T-helper 22 cell (primary cell): ENCODE measurements around the gene IGFL3.
"Not testable (repeated sequence)": the region's sequence is repeated elsewhere in the genome, so short reads cannot be mapped to it uniquely, and the experiment has no call there.

ENCODE experiments used
- DNase-seq: peaks from one replicate; pipeline ENCODE4 v3.0.0-alpha.2; 2020; ENCODE audit warnings: low read depth

The IGFL3 gene

DNA sequence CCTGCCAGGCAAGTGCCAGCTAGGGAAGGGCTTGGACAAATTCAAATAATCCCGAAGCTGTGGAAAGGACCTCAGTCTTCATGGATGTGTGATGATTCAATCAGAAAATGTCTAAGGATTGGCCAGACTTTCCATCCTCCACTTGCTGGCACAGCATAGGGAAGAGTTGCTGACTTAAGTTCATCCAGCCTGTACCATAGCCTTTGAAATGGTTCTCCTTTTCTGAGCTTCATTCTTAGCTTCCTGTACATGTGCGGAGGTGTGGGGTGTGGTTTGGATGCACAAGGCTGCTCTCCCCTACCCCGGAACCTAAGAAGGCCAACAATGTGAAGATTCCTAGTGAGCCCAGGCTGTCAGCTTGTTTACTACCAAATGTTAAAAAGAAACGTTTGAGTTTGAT lies 959 bp upstream of the IGFL3 start:
- no peak for DNase-seq

DNA sequence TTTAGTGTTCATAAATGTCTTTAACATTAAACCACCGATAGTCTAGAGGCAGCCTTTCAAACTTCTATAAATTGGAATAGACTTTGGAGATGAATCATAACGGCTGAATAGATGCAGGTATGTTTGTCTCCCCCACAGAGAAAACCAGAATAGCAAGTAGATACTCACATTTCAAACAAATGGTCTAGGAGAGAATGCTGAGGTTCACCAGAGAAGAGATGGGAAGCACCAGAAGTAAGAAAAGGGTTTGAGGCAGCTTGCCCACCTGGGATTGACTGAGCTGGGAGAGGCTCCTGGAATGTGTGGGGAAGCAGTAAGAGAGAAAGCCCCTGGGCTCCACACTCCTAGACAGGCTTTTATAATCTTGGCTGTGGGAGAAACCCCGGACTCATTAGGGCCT lies 6.4 kb downstream of the IGFL3 start:
- no peak for DNase-seq

GRCh38 chr19:46116121-46116520 lies 8.4 kb downstream of the IGFL3 start:
- DNase-seq, result no peak

DNA sequence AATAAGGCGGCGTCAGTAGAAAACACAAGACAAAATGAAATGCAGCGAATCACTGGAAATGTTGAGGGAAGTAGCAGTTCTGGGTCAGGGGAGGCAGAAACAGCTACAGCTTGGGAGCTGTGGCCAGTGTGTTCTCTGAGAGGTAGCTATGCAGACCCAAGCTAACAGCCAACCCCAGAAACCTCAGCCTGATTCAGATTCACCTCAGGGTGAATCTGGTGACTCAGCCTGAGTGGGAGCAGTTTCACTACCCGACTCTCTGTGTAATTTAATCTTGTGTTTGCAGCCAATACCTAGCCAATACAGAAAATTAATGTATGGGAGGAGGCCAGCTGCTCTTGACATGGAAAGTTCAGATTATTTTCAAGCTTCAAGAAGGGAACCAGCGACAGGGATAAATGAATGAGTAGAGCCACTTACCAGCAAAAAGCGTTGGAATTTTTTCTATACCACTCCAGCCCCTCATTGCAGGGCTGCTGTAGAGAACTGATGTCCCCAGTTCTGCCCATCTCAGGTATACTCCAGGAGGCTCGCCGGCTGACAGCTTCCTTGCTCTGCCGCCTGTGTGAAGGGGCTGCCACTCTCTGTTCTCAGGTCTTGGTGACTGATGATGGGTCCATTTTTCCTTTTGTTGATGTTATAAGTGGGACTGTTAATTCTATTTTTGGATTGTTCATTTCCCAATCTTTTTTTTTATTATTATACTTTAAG lies 8.9 kb downstream of the IGFL3 start:
- DNase-seq, result no peak

DNA sequence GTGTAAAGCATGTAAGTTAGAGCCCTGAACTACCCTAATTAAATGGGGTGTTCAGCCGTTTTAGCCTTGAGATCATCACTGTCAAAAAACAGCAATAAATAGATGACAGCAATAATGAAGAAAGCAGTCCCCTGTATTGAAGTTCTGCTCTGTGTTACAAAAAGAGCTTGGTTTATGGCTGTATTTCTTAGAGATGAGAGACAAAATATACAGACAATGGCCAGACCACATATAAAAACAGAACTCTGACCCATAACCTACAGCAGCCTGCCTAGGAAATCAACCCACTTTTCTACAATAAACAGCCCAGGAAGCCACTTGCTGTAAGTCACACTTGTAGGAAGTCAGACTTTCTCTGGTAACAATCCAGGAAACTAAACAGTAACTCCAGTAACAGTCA lies 10.8 kb downstream of the IGFL3 start:
- DNase-seq, result no peak

- DNase-seq, result no peak
These were observed 12.0 kb downstream of the IGFL3 start for GRCh38 chr19:46112527-46112926.

DNA sequence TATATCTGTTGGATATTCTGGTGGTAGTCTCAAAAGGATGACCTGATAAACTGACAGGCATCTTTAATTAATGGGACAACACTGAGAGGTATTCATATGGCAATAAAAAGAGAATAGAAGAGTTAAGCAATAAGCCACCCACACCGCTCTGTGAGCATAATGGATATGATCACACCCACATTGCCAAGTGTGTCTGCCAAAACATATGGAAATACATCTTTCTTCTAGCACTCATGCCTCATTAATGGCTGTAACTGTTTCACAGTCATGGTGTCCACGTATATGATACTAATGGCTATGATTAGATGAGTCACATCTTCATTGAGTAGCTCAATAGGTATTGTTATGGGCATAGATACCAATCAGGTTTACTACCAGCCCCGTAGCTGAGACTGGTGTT lies 13.1 kb downstream of the IGFL3 start:
- DNase-seq, result no peak

GRCh38 chr19:46109876-46110275 lies 14.6 kb downstream of the IGFL3 start:
- DNase-seq, result no peak

DNA sequence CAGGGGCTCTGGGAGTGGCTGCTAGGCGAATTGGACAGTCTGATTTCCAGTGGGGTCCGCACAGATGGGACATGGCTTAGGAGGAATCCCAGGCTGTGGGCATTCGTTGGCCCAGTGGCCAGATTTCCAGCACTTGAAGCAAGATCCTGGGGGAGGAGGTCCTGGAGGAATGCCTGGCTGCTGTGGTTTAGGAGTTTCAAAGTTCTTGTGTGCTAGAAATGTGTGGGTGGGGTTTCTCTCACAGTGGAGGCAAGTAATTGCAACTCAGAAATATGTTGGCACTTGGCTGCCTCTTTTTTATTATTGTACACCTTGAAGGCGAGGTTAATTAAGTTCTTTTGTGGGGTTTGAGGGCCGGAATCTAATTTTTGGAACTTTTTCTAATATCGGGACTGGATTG lies 17.1 kb downstream of the IGFL3 start:
- DNase-seq, result no peak

GRCh38 chr19:46102333-46102732 lies 22.2 kb downstream of the IGFL3 start:
- DNase-seq, result not testable (repeated sequence)

DNA sequence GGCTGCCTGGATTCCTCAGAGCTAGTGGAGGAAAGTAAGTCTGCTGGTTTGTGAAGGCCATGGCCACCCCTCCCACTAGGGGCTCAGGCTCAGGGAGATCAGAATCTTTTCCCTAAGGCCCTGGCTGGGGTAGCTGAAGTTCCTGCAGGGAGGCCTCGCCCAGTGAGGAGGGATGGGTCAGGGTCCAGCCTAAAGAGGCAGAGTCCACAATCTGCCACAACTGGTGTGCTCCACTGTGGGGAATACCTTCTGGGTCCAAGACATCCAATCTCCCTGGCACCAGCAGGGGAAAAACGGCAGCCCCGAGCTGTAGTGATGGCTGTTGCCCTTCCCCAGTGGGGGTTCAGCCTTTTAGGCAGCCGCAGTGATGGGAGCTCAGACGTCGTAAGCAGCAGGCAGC lies 23.2 kb downstream of the IGFL3 start:
- DNase-seq, result no peak

GRCh38 chr19:46100344-46100743 lies 24.1 kb downstream of the IGFL3 start:
- no peak for DNase-seq

DNA sequence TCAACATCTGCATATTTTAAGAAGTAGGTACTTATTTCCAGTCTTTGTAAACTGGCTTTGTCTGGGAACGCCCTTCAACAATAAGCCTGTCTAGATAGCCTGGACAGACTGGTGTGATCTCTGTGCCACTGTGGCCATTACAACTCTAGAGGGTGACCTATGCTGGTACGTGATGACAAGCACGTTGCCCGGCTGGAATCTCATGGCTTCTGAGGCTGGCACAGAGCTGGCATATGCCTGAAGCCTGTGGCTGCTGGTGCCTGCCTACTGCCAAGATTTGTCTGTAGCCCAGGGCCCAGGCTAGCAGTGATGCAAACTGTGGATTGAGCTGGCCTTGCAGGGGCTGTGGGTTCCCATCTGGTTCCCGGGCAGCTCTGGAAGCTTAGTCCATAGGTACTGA lies 34.0 kb downstream of the IGFL3 start:
- no peak for DNase-seq

- DNase-seq, result no peak
These were observed 35.1 kb downstream of the IGFL3 start for GRCh38 chr19:46089432-46089831.

- no peak for DNase-seq
These were observed 36.4 kb downstream of the IGFL3 start for GRCh38 chr19:46088101-46088500.

DNA sequence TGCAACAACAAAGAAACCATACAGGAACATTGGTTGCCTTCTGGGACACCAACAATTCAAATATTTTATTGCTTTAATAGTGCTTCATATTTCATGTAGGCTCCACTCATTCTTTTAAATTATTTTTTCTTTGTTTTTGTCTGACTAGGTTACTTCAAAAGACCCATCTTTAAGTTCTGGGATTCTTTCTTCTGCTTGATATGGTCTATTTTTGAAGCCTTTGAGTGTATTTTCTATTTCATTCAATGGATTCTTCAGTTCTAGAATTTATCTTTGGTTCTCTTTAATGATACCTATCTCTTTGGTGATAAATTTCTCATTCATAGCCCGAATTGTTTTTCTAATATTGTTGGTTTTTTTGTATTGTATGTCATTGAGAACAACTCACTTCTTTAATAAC lies 38.6 kb downstream of the IGFL3 start:
- DNase-seq, result no peak

GRCh38 chr19:46082728-46083050 lies 41.8 kb downstream of the IGFL3 start:
- no peak for DNase-seq

DNA sequence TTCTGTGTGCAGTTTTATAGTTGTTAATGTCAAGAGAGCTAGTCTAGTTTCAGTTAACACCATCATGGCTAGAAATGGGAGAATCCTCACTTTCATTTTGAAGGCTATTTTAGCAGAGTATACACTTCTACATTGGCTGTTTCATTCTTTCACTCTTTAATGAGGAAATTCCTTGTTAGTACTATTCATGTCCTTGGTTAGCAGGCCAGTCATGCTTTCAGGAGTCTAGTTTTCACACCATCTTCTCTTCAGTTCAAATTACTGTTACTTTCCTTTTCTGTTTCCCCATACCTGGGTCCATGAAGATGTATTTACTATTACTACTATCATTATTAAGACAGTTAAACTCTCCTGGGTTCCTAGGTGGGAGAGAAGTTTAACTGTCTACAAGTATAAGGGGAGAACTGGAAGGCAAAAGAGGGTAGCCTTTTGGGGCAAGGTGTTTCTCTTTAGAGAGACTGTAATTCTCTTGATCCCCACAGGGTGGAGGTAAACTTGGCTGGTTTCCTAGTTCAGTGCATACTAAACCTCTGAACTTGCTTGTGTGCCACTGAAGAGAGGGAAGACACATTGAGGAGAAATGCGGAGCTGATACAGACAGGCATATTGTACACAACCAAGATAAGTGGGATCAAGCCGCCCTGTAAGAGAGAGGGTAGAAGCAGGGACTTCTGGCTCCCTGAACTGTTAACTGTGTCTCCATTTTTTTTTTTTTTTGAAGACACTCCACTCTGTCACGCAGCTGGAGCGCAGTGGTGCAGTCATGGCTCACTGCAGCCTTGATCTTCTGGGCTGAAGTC lies 42.4 kb downstream of the IGFL3 start:
- no peak for DNase-seq

DNA sequence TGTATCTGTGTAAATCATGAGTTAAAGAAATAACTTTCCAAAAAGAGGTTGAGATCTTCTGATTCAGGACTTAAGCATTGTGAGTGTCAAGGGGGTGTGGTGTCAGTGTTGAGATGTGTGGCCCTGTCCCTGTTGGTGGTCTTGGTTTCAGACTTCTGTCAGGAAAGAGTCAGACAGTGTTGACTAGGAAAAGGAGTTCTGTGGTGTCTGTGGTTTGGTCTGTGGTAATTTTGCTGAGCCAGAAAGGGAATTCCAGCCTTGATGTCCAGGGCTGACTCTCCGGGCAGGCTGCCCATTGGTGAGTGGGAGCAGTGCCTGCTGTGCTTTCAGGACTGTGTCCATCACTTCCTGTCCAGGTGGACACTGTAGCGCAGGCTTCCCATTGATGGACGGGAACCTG lies 43.9 kb downstream of the IGFL3 start:
- no peak for DNase-seq

DNA sequence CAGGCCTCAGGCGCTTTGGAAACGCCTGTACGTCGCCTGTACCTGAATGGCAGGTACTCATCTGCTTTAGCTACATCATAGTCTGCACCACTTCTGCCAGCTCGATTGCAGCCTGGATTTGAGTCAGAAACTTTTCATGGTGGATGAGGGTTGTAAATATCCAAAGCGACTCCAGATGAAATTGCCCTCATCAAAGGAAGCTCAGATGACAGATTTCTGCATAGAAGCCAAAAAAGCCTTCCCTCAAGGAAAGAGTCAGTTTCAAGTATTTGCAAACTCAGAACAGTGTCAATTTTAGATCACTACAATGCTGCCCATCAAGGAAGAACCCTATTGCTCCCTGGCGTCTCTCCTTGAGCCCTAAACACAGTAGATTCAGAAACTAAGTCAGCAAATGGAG lies 44.9 kb downstream of the IGFL3 start:
- DNase-seq, result no peak

- DNase-seq, result not testable (repeated sequence)
These were observed 45.7 kb downstream of the IGFL3 start for GRCh38 chr19:46078573-46079332.

DNA sequence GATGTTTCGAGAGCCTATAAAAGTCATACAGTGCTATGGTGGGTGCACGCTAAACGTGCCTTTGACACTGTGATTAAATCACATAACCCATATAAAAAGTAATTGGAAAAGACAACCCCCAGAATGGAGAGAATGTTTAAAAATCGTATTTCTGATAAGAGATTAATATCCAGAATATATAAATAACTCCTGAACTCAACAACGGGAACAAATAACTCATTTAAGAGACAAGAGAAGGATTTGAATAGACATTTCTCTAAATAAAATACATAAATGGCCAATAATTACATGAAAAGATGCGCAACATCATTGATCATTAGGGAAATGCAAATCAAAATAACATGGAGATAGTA lies 46.7 kb downstream of the IGFL3 start:
- no peak for DNase-seq
